Erythroblast (primary cell): ENCODE measurements around the gene BIN2.

Experiments used
- GATA1 ChIP-seq: IDR thresholded peaks from 2 replicates; pipeline ENCODE4 v1.6.1; 2011; ENCODE audit warnings: low read depth, mild to moderate bottlenecking, control low read depth, low read length, moderate library complexity
- POLR2A ChIP-seq: IDR thresholded peaks from 2 replicates; pipeline ENCODE4 v1.6.1; 2011; ENCODE audit warnings: mild to moderate bottlenecking, low read length

DNA sequence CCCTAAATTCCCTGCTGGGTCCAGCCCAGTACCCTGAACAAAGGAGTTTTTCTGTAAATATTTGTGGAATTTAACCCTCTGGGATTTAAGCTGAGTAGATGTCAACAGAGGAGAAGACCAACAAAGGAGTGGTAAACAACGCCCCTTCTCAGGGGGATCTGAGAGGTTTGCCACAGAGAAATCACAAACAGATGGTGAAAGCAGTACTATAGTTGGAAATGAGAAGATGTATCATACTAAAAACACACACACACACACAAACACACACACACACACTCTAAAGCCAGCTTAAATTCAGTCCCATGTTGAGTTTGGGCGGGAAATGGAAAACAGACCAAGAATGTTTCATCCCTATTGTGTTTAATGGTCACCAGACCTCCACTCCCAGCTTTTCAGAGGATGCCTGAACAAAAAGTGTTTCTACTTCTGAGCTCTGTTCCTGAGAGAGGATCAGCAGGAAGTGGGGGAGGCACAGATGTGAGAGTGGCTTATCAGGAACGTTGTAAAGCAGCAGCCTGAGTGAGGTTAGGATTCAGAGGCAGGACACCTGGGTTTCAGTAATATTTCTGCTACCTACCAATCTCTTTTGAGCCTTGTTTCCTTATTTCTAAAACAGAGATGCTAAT, 3.2 kb downstream of the BIN2 start:
- TF ChIP-seq POLR2A (no peak), GATA1 (no peak)
